GM19452 (cell line): Measurements from ENCODE around the gene CADM2.

ENCODE experiments used
- ATAC-seq: cut with Tn5 transposase; IDR thresholded peaks from one replicate; pipeline ENCODE4 v1.9.1; 2021; ENCODE audit not compliant: unreplicated experiment

CADM2 gene

GRCh38 chr3:85539232-85539631, 580.4 kb downstream of the CADM2 start:
- ATAC-seq, result no peak

DNA sequence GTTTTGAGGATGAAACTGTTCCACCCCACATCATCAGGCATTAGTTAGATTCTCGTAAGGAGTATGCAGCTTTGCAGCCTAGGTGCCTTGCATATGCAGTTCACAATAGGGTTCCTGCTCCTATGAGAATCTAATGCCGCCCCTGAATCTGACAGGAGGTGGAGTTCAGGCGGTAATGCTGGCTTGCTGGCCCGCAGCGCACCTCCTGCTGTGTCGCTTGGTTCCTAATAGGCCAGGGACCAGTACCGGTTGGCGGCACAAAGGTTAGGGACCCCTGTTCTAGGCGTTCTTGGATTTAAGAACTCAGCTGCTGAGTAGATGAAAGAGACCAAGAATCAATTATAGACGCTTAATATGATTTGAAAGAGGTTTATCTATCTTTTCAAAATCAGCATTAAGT, 595.4 kb downstream of the CADM2 start:
- no peak for ATAC-seq

DNA sequence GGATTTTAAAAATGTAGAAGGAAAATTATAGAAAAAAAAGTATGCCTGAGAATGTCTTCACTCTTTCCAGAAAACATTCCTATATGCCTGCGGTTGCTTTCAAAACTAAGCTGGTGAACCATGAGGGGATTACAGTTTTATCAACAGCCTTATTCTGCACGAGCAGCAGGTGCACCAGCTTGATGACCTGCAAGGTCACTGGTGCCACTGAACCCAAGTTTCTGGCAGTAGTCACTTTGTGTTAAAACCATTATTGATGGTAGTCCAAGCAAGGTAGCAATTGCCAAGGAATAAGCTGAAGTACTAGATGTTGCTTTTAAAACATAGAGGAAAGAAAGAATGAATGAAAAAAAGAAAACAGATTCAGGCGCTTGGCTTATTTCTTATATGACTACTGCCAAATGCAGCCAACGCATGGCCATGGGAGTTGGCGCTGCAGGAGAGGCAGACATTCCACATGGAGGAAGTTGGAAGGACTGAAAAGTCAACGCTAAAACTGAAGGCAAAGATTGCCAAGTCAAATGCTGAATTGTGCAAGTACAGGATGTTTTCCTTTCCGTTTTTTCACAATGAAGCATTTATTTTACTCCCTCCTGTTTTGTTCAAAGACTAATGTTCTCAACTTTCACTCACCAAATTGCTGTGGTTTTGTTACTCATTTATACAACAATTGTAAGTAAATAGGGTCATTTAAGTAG, 601.4 kb downstream of the CADM2 start:
- ATAC-seq, result no peak

- ATAC-seq, result no peak
Measured at GRCh38 chr3:85567071-85567676, 608.4 kb downstream of the CADM2 start.

GRCh38 chr3:85570819-85571218, 612.0 kb downstream of the CADM2 start:
- ATAC-seq, result no peak

- no peak for ATAC-seq
Measured at GRCh38 chr3:85571835-85572234, 613.0 kb downstream of the CADM2 start.

- ATAC-seq, result no peak
Measured at GRCh38 chr3:85572426-85572825, 613.6 kb downstream of the CADM2 start.

DNA sequence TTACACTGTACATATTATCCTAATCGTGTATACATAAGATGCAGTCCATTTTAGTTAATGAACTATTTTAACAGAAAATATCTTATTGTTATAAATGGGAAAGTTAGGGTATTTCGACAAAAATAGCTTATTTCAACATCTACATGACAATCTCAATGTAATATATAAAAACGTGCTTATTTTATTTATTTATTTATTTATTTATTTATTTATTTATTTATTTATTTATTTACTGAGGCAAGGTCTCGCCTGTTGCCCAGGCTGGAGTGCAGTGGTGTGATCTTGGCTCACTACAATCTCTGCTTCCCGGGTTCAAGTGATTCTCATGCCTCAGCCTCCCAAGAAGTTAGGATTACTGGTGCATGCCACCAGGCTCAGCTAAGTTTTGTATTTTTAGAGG, 614.2 kb downstream of the CADM2 start:
- no peak for ATAC-seq

DNA sequence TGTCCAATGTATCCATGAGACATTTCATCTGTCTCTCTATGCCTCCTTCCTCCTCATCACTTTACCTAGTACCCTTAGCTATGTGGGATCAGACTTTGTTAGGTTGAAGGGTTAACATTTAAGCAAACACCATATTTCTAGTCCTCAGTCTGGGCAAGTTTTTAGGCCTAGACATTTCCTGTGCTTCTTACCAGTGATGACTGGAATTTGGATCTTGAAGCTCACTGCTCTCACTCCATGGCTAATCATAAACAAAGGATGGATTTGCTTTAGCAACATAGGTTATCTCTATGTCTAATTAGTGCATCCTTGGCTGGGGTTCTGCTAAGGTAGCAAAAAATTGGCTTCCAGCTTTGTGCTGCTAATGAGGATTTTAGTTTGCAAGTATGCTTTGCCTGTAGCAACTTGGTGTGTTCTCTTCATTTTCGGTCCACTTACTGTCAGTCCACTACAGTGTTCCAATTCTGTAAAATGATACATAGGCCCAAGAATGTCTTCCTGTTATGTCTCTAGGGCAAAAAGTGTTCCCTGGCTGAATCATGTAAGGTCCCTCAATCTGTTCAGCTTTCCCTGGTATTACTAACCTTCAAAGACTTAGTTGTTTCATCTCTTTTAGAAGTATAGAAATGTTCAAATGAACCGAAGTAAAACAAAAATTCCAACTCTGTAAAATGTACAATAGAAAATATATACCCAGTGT, 615.4 kb downstream of the CADM2 start:
- ATAC-seq, result no peak

GRCh38 chr3:85576091-85576690, 617.4 kb downstream of the CADM2 start:
- ATAC-seq, result peak; percentile 85

- ATAC-seq, result no peak
Measured at GRCh38 chr3:85576697-85577200, 618.0 kb downstream of the CADM2 start.

- peak; percentile 66 for ATAC-seq
Measured at GRCh38 chr3:85584779-85585356, 626.1 kb downstream of the CADM2 start.

DNA sequence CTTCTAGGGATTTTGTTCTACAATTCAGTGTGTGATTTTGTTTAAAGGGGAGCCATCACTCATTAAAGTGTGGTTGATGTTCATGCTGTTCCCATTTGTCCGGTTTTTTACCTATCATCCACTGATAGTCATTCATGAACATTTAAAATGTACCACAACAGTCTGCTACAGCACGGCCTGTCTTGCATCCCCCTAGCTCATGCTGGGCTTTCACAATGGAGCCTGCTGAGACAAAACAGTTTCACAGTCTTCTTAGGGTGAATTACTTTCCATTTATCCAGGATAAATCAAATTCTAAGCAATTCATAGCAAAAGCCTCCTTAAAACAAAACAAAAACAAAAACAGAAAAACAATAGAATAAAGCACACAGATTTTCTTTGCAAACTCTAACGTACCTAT, 627.2 kb downstream of the CADM2 start:
- no peak for ATAC-seq

- no peak for ATAC-seq
Measured at GRCh38 chr3:85589145-85589544, 630.4 kb downstream of the CADM2 start.

- ATAC-seq, result no peak
Measured at GRCh38 chr3:85591451-85591850, 632.7 kb downstream of the CADM2 start.

- no peak for ATAC-seq
Measured at GRCh38 chr3:85592256-85592655, 633.5 kb downstream of the CADM2 start.

- ATAC-seq, result no peak
Measured at GRCh38 chr3:85594676-85595075, 635.9 kb downstream of the CADM2 start.

- no peak for ATAC-seq
Measured at GRCh38 chr3:85603378-85603777, 644.6 kb downstream of the CADM2 start.

DNA sequence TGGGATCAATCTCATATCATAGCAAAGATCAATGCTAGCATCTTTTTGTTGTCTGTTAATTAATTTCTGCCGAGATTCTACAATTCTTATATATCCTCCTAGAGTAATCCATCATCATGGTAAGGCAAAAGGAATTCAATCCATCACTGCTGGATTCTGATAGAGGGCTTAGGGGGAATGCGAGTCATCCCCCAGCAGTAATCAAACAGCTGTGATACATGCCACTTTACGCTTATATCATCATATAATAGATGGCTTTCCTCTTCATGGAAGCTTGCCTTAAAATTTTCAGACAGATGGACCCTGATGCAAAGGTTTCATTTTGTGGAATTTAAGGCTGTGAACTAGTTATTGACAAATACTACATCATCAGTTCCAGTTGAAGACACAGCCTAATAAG, 645.9 kb downstream of the CADM2 start:
- no peak for ATAC-seq

GRCh38 chr3:85605066-85605465, 646.3 kb downstream of the CADM2 start:
- no peak for ATAC-seq

GRCh38 chr3:85626662-85627061, 667.9 kb downstream of the CADM2 start:
- no peak for ATAC-seq
